Trophoblast cell (in vitro differentiated cells and primary cell): ENCODE data around the gene WDFY1.

Experiments
- DNase-seq, 2 donors: peaks; one replicate each; pipeline ENCODE4 v3.0.0-alpha.2; 2016
- H2AFZ ChIP-seq: 2 replicates; pipeline ENCODE4 v1.6.1; 2013; ENCODE audit warnings: low read length, moderate library complexity, mild to moderate bottlenecking; ENCODE audit not compliant: insufficient read depth, poor library complexity
- H2AK5ac ChIP-seq: 2 replicates; pipeline ENCODE4 v1.6.1; 2013; ENCODE audit warnings: mild to moderate bottlenecking, low read length
- H2BK120ac ChIP-seq: 2 replicates; pipeline ENCODE4 v1.6.1; 2013; ENCODE audit warnings: low read length, mild to moderate bottlenecking, moderate library complexity; ENCODE audit not compliant: insufficient read depth, poor library complexity
- H2BK12ac ChIP-seq: 2 replicates; pipeline ENCODE4 v1.6.1; 2013; ENCODE audit warnings: mild to moderate bottlenecking, low read length, moderate library complexity
- H2BK5ac ChIP-seq: 2 replicates; pipeline ENCODE4 v1.6.1; 2013; ENCODE audit warnings: low read length, low read depth, moderate library complexity, mild to moderate bottlenecking; ENCODE audit not compliant: poor library complexity
- H3K14ac ChIP-seq: 2 replicates; pipeline ENCODE4 v1.6.1; 2013; ENCODE audit warnings: mild to moderate bottlenecking, low read length
- H3K18ac ChIP-seq: 2 replicates; pipeline ENCODE4 v1.6.1; 2013; ENCODE audit warnings: mild to moderate bottlenecking, low read length
- H3K23ac ChIP-seq: 2 replicates; pipeline ENCODE4 v1.6.1; 2013; ENCODE audit warnings: low read length
- H3K27ac ChIP-seq: 2 replicates; pipeline ENCODE4 v1.5.1; 2013; ENCODE audit warnings: low read depth, mild to moderate bottlenecking, inconsistent platforms, low read length, moderate library complexity
- H3K27me3 ChIP-seq: 2 replicates; pipeline ENCODE4 v1.6.1; 2013; ENCODE audit warnings: inconsistent platforms, mild to moderate bottlenecking, low read length, moderate library complexity; ENCODE audit not compliant: insufficient read depth
- H3K36me3 ChIP-seq, 2 experiments: 1 replicate in 1 of 2; 2 replicates in 1 of 2; pipeline ENCODE4 v1.6.1; 2013; ENCODE audit warnings: low read length in 2 of 2, mild to moderate bottlenecking in 2 of 2, moderate library complexity in 1 of 2; ENCODE audit not compliant: insufficient read depth in 2 of 2, control insufficient read depth in 1 of 2
- H3K4ac ChIP-seq: 2 replicates; pipeline ENCODE4 v1.6.1; 2013; ENCODE audit warnings: low read depth, mild to moderate bottlenecking, low read length, moderate library complexity
- H3K4me1 ChIP-seq, 2 experiments: 1 replicate in 1 of 2; 2 replicates in 1 of 2; pipeline ENCODE4 v1.6.1; 2013; ENCODE audit warnings: low read length in 2 of 2, mild to moderate bottlenecking in 2 of 2, moderate library complexity in 1 of 2; ENCODE audit not compliant: insufficient read depth in 2 of 2, control insufficient read depth in 1 of 2
- H3K4me2 ChIP-seq: 2 replicates; pipeline ENCODE4 v1.6.1; 2013; ENCODE audit warnings: inconsistent platforms, mild to moderate bottlenecking, low read length, moderate library complexity
- H3K4me3 ChIP-seq: 2 replicates; pipeline ENCODE4 v1.5.1; 2013; ENCODE audit warnings: mild to moderate bottlenecking, low read depth, low read length, inconsistent platforms
- H3K79me1 ChIP-seq: one replicate; pipeline ENCODE4 v1.6.1; 2013; ENCODE audit warnings: low read length
- H3K79me2 ChIP-seq: 2 replicates; pipeline ENCODE4 v1.6.1; 2013; ENCODE audit warnings: low read length, mild to moderate bottlenecking; ENCODE audit not compliant: control insufficient read depth, insufficient read depth, poor library complexity
- H3K9ac ChIP-seq: 2 replicates; pipeline ENCODE4 v1.6.1; 2013; ENCODE audit warnings: mild to moderate bottlenecking, low read length
- H3K9me3 ChIP-seq: 2 replicates; pipeline ENCODE4 v1.6.1; 2013; ENCODE audit warnings: low read depth, mild to moderate bottlenecking, control low read depth, inconsistent platforms, low read length; ENCODE audit not compliant: insufficient read depth
- H4K12ac ChIP-seq: 2 replicates; pipeline ENCODE4 v1.6.1; 2013; ENCODE audit warnings: low read depth, mild to moderate bottlenecking, low read length, moderate library complexity
- H4K8ac ChIP-seq: 2 replicates; pipeline ENCODE4 v1.6.1; 2013; ENCODE audit warnings: low read depth, mild to moderate bottlenecking, low read length, moderate library complexity
- H4K91ac ChIP-seq: one replicate; pipeline ENCODE4 v1.6.1; 2013; ENCODE audit warnings: low read depth, mild to moderate bottlenecking, low read length, moderate library complexity
- WGBS: extraction: QIAGEN DNeasy Blood & Tissue Kit; methylation state at CpG from one replicate; pipeline ENCODE4 v1.1.7; 2013; ENCODE audit warnings: missing lambda C conversion rate; ENCODE audit not compliant: insufficient read length, insufficient coverage; ENCODE audit errors: extremely low coverage; 5-methylcytosine and 5-hydroxymethylcytosine counted together

The WDFY1 gene

GRCh38 chr2:223832241-223832903 lies 112.8 kb downstream of the WDFY1 start:
- Histone ChIP-seq H4K91ac (no peak overlapping the region), H3K79me1 (no peaks in the 10 kb centered on the region), H3K18ac (no peak overlapping the region), H3K4me1 (peaks cover 3 to 4% of the 10 kb centered on the region in 2 experiments), H3K9me3 (no peaks in the 10 kb centered on the region), H3K4me2 (no peak overlapping the region), H2BK120ac (no peak overlapping the region), H2AFZ (no peak overlapping the region), H4K8ac (no peak overlapping the region), H3K4ac (no peak overlapping the region), H3K23ac (no peak overlapping the region), H2BK5ac (no peak overlapping the region), H3K4me3 (no peak overlapping the region), H3K79me2 (peaks cover 2% of the 10 kb centered on the region), H2AK5ac (no peak overlapping the region), H3K36me3 (no peaks in the 10 kb centered on the region), H3K27me3 (no peaks in the 10 kb centered on the region), H3K27ac (no peak overlapping the region), H3K9ac (no peak overlapping the region), H3K14ac (no peak overlapping the region), H2BK12ac (no peak overlapping the region), H4K12ac (no peak overlapping the region)
- WGBS: no CpG with 5 or more reads among the region's 8 CpGs
- DNase-seq: no peak

GRCh38 chr2:223829128-223829527 lies 116.0 kb downstream of the WDFY1 start:
- DNase-seq: no peak
- H3K9ac ChIP-seq: no peak overlapping the region
- no peak overlapping the region for H2AK5ac ChIP-seq
- no peaks in the 10 kb centered on the region for H3K36me3 ChIP-seq
- H3K79me2 ChIP-seq: no peaks in the 10 kb centered on the region
- no peaks in the 10 kb centered on the region for H3K27me3 ChIP-seq
- WGBS: no CpG with 5 or more reads among the region's 5 CpGs
- H3K4me1 ChIP-seq: no peaks in the 10 kb centered on the region
- H2BK5ac ChIP-seq: no peak overlapping the region
- H3K9me3 ChIP-seq: no peaks in the 10 kb centered on the region
- H3K4me2 ChIP-seq: no peak overlapping the region
- H3K18ac ChIP-seq: no peak overlapping the region
- no peak overlapping the region for H2BK12ac ChIP-seq
- no peak overlapping the region for H3K4ac ChIP-seq
- H3K27ac ChIP-seq: no peak overlapping the region
- no peak overlapping the region for H3K4me3 ChIP-seq
- H2AFZ ChIP-seq: no peak overlapping the region
- H4K12ac ChIP-seq: no peak overlapping the region
- H2BK120ac ChIP-seq: no peak overlapping the region
- no peaks in the 10 kb centered on the region for H3K79me1 ChIP-seq
- no peak overlapping the region for H4K8ac ChIP-seq
- H4K91ac ChIP-seq: no peak overlapping the region
- H3K23ac ChIP-seq: no peak overlapping the region
- H3K14ac ChIP-seq: no peak overlapping the region

GRCh38 chr2:223828314-223828713 lies 116.8 kb downstream of the WDFY1 start:
- Histone ChIP-seq H2BK12ac (no peak overlapping the region), H2AK5ac (no peak overlapping the region), H3K9me3 (no peaks in the 10 kb centered on the region), H2BK5ac (no peak overlapping the region), H3K27me3 (no peaks in the 10 kb centered on the region), H3K18ac (no peak overlapping the region), H3K4ac (no peak overlapping the region), H2BK120ac (no peak overlapping the region), H3K27ac (no peak overlapping the region), H4K8ac (no peak overlapping the region), H3K4me1 (no peaks in the 10 kb centered on the region), H3K79me1 (no peaks in the 10 kb centered on the region), H3K9ac (no peak overlapping the region), H3K14ac (no peak overlapping the region), H3K36me3 (no peaks in the 10 kb centered on the region), H3K4me3 (no peak overlapping the region), H3K4me2 (no peak overlapping the region), H4K91ac (no peak overlapping the region), H3K79me2 (no peaks in the 10 kb centered on the region), H2AFZ (no peak overlapping the region), H4K12ac (no peak overlapping the region), H3K23ac (no peak overlapping the region)
- DNase-seq: no peak
- no CpG with 5 or more reads among the region's 6 CpGs for WGBS

- Histone ChIP-seq H3K23ac (no peak overlapping the region), H2BK120ac (no peak overlapping the region), H3K27me3 (no peaks in the 10 kb centered on the region), H3K14ac (no peak overlapping the region), H3K36me3 (no peaks in the 10 kb centered on the region), H3K27ac (no peak overlapping the region), H3K9ac (no peak overlapping the region), H4K12ac (no peak overlapping the region), H3K18ac (no peak overlapping the region), H4K91ac (no peak overlapping the region), H3K4ac (no peak overlapping the region), H3K4me1 (no peaks in the 10 kb centered on the region), H2AFZ (no peak overlapping the region), H2BK5ac (no peak overlapping the region), H3K4me3 (no peak overlapping the region), H3K79me2 (no peaks in the 10 kb centered on the region), H3K4me2 (no peak overlapping the region), H3K9me3 (no peaks in the 10 kb centered on the region), H2AK5ac (no peak overlapping the region), H2BK12ac (no peak overlapping the region), H3K79me1 (no peaks in the 10 kb centered on the region), H4K8ac (no peak overlapping the region)
- DNase-seq: no peak
- WGBS: no CpG with 5 or more reads among the region's 4 CpGs
These were observed 118.1 kb downstream of the WDFY1 start for GRCh38 chr2:223826995-223827394.
